Renal cortical epithelial cell (primary cell): ENCODE measurements around the gene TMEM150A. TPM values are rescaled to one million over a fixed set of nuclear protein-coding genes. Genes with fewer than 3 reads are reported as not detected.
"Not testable (repeated sequence)": the region's sequence is repeated elsewhere in the genome, so short reads cannot be mapped to it uniquely, and the experiment has no call there.

Experiments used
- DNase-seq: peaks from one replicate; pipeline ENCODE4 v3.0.0-alpha.2; 2011; ENCODE audit warnings: low read depth
- total RNA-seq: library from RNA; depleted of rRNA; stranded (reverse); fragments of >200 nt; gene quantifications from 2 replicates; pipeline ENCODE4 v1.2.3, GENCODE V29; 2014

TMEM150A gene, protein sequence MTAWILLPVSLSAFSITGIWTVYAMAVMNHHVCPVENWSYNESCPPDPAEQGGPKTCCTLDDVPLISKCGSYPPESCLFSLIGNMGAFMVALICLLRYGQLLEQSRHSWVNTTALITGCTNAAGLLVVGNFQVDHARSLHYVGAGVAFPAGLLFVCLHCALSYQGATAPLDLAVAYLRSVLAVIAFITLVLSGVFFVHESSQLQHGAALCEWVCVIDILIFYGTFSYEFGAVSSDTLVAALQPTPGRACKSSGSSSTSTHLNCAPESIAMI
- 6.9 and 13.6 TPM in 2 replicates for total RNA-seq

GRCh38 chr2:85602476-85603234 lies at the start of gene TMEM150A:
TSS of gene TMEM150A (minus strand) at chr2:85602698. CDS start at chr2:85601948, 750 bp downstream.
- DNase-seq = peak; percentile 71

- DNase-seq = no peak
Observed at GRCh38 chr2:85652056-85652455, 49.6 kb upstream of the TMEM150A start.

GRCh38 chr2:85651097-85651496 lies 48.6 kb upstream of the TMEM150A start:
- DNase-seq = peak; percentile 56

- peak; percentile 16 for DNase-seq
Observed at GRCh38 chr2:85650456-85650855, 48.0 kb upstream of the TMEM150A start.

- peak; percentile 19 for DNase-seq
Observed at GRCh38 chr2:85649201-85650190, 47.0 kb upstream of the TMEM150A start.

GRCh38 chr2:85648619-85649018 lies 46.1 kb upstream of the TMEM150A start:
- DNase-seq = peak; percentile 24

- no peak for DNase-seq
Observed at GRCh38 chr2:85647823-85648526, 45.5 kb upstream of the TMEM150A start.

GRCh38 chr2:85646166-85646565 lies 43.7 kb upstream of the TMEM150A start:
- DNase-seq = no peak

DNA sequence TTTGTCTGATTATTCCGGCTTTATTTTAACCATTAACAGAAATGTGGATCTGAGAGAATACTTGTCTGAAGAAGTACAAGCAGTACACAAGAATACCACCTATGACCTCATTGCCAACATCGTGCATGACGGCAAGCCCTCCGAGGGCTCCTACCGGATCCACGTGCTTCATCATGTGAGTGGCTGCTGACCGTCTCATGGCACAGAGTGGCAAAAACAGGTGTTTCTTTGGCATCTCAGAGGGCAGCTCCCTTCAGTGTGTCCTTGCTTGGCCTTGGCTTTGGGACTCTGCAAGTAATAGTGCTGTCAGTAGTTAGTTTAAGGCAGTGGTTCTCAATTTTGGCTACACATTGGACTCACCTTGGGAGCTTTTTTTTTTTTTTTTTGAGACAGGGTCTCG lies 42.4 kb upstream of the TMEM150A start:
- DNase-seq = no peak

DNA sequence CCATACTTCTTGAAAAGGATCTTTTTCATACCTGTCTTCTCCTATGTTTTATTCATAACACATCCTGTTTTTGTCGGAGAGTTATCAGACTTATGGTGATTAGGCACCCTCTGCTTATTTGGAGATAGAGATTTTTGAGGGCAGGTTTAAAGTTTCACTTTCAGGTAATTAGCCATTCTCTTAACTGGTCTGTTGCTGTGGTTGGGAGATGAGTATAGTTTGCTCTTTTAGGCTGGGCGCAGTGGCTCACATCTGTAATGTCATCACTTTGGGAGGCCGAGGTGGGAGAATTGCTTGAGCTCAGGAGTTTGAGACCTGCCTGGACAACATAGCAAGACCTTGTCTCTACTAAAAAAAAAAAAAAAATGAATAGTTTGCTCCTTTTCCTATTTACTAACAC lies 40.2 kb upstream of the TMEM150A start:
- DNase-seq = no peak

- DNase-seq = no peak
Observed at GRCh38 chr2:85635636-85636035, 33.1 kb upstream of the TMEM150A start.

GRCh38 chr2:85635011-85635410 lies 32.5 kb upstream of the TMEM150A start:
- no peak for DNase-seq

- no peak for DNase-seq
Observed at GRCh38 chr2:85631316-85631715, 28.8 kb upstream of the TMEM150A start.

GRCh38 chr2:85628658-85629057 lies 26.2 kb upstream of the TMEM150A start:
- DNase-seq = no peak

DNA sequence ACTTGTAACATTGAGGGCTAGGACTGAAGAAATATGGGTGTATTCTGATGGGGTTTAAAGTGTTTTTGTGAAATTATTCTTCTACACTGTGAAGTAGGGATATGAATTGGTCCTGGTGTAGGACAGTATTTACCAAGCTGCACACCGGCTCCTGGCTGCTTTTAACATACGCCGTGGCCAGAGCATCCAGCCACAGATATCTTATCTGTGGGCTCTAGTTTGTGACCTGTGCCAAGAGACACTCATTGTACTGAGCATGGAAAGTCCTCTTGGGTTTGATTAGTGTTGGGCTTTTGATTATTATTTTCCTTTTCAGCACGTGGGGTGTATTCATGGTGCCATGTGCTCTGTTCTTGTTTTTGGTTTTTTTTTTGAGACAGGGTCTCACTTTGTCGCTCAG lies 21.5 kb upstream of the TMEM150A start:
- DNase-seq = no peak

DNA sequence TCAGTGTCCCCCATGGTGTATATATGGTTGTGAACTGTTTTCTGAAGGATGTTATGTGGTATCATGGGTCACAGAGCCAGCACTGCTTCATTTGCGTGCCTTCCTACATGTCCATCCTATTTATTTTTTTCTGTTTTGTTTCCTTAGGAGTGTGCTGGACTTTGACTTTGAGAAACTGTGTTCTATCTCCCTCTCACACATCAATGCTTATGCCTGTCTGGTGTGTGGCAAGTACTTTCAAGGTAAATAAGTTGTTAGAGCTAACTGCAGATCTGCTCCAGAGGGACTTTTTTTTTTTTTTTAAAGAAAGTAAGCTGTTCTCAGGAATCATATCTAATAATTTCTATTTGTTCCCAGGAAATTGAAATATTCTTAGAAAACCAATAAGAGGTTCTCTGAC lies 18.8 kb upstream of the TMEM150A start:
- DNase-seq = no peak

- no peak for DNase-seq
Observed at GRCh38 chr2:85619617-85620016, 17.1 kb upstream of the TMEM150A start.

GRCh38 chr2:85617723-85618122 lies 15.2 kb upstream of the TMEM150A start:
- not testable (repeated sequence) for DNase-seq

GRCh38 chr2:85615413-85615728 lies 12.9 kb upstream of the TMEM150A start:
- no peak for DNase-seq

DNA sequence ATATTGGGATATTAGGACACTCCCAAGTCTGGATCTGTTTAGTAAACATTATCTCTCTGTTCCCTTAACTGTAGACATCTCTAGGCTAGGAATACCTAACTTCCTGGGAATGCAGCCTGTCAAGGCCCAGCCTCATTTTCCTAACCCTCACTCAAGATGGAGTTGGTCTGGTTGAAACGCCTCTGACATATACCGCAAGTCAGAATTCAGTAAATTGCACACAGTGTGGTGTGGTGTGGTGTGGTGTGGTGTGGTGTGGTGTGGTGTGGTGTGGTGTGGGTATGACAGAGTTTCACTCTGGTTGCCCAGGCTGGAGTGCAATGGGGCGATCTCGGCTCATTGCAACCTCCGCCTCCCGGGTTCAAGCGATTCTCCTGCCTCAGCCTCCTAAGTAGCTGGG lies 12.3 kb upstream of the TMEM150A start:
- not testable (repeated sequence) for DNase-seq

DNA sequence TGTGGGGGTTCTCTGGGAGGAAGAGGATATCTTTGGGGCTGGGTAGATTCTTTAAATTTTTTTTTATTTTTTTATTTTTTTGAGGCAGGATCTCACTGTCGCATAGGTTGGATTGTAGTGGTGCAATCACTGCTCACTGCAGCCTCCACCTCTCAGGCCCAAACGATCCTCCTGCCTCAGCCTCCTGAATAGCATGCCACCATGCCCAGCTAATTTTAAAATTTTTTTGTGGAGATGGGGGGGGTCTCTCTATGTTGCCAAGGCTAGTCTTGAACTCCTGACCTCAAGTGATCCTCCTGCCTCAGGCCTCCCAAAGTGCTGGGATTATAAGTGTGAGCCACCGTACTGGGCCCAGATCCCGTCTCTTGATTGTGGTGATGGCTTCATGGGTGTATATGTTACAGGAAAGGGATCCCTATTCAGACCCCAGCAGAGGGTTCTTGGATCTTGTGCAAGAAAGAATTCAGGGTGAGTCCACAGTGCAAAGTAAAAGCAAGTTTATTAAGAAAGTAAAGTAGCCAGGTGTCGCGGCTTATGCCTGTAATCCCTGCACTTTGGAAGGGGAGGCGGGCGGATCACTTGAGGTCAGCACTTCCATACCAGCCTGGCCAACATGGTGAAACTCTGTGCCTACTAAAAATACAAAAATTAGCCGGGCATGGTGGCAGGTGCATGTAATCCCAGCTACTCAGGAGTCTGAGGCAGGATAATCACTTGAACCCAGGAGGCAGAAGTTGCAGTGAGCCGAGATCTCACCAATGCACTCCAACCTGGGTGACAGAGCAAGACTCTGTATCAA lies 11.4 kb upstream of the TMEM150A start:
- no peak for DNase-seq
